Measurements from ENCODE around the gene SMARCAL1.

Gene SMARCAL1

DNA sequence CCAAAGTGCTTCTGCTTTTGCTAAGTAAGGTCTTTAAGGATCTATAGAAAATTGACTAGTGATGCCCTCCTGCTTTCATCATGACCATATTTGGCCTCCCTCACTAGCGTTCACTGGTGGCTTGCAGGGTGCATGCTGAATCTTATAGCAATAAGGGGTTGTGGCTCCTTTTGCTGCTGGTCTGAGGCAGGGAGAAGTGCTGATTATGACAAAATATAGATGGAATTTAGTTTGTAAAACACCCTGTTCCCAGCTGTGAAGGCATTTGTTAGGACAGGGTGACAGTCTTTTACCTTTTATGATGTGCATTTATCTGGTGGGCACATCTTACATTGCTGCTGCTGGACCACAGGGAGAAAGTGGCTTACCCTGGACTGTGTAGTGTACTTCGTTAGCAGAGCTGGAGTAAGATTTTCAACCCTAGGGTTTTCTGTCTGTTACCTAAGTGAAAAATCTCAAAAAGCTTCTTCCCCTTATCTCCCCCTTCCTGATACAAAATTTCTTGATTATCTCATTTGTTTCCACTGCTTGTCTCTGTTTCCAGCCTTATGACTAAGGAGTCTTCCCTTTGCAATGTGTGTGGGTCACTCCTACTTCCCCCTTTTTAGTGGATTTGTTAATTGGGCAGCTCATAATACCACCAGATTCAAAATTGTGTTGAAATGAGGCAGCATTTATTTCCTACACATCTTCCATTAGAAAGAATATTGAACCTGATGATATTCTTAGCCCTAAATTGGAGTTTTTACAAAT, 65.2 kb downstream of the SMARCAL1 start:
- no peak for DNase-seq (ENCODE audit: low spot score)

DNA sequence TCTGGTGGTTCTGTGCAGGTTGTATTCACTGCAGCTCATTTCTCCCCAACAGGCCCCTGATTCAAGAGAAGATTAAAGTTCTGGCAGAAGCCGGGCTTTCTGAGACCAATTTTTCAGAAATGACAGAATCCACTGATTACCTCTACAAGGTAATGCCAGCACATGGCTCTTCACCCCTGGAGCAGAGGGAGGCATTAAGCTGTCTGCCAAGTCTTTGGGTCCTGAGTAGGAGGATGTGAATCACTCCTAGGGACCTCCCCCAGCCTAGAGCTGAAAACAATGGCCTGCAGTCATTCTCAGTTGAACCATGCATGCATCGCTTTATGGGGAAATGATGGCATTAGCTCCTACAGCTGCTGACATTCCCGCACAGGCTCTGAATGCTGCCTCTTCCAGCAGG, 65.9 kb downstream of the SMARCAL1 start:
- no peak for DNase-seq (ENCODE audit: low spot score)

DNA sequence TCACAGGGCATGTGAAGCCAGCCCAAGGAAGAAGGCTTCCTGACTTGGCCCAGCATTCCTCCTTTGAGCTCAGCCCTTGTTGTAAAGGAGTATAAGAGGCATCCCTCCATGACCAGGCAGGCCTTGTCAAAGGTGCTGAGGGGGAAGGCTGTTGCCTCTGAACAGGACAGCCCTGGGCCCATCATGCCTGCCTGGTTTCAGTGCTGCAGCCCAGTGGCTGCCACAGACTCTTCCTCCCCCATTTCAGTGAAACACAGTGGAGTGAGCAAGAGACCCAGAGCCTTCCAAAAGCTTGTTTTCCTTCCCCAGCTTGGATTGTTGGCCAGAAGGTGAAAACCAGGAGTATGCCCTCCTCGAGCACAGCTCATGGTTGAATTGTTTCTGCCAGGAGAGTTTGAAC, 66.5 kb downstream of the SMARCAL1 start:
- DNase-seq (ENCODE audit: low spot score) = no peak

DNA sequence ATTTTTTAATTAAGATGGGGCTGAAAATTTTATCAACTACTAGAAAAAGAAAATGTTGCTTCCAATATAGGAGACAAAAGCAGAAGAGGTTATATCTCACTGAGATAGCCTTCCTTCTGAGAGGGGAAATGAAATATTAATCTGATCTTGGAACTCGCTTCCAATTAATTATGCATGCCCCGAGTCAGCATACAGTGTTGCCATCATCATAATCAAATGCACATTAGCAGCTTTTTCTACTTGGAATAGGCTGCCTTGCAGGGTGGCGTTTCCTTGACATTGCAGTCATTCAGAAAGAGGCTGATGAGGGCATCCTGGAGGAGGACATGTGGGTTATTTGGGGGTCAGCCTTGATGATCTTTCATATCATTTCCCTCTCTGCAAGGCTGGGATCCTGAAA, 67.9 kb downstream of the SMARCAL1 start:
- no peak for DNase-seq (ENCODE audit: low spot score)

DNA sequence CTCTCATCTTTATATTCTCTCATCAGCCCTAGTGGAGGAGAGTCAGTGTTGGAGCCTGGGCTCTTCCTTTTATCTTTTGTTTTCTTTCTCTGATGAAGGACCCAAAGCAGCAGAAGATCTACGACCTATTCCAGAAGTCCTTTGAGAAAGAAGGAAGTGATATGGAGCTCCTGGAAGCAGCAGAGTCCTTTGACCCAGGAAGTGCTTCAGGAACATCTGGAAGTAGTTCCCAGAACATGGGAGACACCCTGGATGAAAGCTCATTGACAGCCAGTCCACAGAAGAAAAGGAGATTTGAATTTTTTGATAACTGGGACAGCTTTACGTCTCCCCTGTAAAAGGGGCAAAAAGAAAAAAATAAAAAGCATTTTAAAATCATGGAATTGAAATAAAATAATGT, 70.4 kb downstream of the SMARCAL1 start:
- no peak for DNase-seq (ENCODE audit: low spot score)

DNA sequence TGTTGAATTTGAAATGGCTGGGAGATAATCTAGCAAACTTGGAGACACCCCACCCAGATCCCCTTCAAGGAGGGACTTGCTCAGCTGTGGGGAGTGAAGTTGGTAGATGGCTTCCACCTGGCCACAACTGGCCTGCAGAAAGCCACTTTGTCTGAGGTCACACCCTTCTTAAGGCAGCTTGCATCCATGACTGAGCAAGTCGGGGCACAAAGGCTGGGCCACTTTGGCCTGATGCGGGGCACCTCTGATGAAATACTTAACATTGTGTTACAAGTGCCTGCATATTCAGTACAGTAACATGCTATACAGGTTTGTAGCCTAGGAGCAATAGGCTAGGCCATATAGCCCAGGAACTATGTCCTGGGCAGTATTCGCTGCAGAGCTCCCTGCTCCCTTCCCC, 73.0 kb downstream of the SMARCAL1 start:
- DNase-seq (ENCODE audit: low spot score) = no peak

DNA sequence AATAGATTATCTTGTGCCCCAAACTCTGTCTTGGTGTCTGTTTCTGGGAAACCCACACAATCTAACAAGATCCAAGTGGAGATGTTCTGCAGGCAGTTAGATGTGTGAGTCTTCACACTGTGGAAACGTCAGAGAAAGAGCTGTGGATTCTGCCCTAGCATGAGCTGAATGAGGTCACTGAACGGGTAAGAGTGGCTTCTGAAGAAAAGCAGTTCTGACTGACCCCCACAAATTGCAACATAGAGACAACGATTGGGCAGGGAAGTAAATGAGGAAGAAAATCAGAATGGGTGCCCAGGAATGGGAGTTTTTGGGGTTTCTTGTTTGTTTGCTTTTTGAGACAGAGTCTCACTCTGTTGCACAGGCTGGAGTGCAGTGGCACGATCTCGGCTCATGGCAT, 73.5 kb downstream of the SMARCAL1 start:
- DNase-seq (ENCODE audit: low spot score) = no peak

DNA sequence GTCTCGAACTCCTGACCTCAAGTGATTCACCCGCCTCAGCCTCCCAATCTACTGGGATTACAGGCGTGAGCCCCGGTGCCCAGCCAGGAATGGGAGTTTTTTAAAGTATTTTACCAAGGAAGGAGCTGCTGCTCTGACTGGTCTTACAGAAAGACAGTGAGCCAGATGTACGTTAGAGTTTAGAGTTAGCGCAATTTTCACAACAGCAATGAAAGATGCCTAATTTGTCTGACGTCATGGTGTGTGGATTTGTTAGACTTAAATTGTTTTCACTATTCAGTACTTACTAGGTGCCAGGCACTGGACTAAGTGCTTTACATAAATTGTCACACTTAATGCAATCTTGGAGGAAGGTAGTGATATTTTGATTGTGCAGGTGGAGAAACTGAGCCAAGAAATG, 74.0 kb downstream of the SMARCAL1 start:
- no peak for DNase-seq (ENCODE audit: low spot score)

DNA sequence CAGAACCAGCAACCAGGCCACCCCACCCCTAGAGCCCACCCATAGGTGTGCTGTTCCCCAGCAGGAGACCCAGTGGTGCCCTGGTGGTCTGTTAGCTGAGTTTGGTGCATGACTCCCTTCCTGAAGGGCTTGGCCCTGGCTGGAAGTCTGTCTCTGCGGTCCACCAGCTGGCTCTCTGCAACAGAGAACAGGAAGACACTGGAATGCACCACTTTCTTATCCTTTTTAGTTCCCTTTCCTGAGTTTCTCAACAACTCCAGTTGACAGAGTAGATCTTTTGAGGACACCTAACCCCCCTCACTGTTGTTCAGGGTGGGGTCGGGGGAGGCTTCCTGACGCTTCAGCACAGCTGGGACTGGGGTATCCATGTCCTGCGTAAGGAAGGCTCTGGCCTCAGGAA, 74.4 kb downstream of the SMARCAL1 start:
- DNase-seq (ENCODE audit: low spot score) = no peak

DNA sequence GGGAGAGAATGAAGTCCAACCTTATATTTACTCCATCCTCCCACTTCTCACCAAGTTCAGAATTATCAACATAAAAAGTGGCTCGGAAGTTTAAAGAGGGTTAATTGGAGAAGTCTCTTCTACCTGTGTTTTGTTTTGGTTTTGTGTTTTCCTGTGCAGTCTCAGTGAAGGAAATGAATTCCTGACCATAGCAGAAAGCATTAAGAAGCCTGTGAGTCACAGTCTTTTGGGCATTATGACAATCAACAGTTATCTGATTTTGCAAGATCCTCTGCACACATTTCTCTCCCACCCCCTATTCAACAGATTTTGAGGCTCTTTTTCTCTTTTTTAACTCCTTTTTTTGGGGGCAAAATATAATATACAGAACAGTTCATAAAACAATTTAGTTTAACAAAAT, 77.8 kb downstream of the SMARCAL1 start:
- DNase-seq (ENCODE audit: low spot score) = no peak

DNA sequence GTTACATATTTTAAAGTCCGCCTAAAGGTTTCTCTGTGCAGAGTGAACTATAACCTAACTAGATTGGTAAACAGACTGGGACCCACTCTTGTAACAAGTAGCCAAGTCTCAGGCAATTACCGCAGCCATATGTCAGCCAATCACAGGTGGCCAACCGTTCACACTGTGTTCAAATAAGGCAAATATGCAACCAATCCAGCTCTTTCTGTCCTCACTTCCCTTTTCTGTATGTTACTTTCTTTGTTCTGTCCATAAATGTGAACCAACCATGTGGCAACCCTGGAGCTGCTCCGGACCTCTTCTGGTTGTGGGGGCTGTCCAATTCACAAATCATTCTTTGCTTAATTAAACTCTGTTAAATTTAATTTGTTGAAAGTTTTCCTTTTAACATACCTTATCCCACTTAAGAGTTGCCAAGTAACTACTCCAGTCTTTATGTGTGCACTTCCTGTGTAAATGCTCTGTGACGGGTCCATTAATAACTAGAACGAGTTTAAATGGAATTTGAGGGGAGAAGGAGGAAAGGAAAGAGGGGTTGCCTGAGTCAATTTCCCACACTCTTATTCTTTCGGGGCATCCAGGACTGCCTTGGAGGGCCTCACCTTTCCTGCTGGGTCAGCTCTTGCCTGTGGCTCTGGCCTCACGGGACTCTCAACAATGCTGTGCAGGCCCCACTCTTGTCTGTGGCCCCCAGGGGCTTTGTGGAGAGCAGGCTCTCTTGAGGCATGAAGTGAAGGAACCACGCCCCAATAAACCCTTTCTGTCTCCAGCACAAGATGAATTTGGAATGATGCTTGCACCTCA, 79.7 kb downstream of the SMARCAL1 start:
- no peak for DNase-seq (ENCODE audit: low spot score)

DNA sequence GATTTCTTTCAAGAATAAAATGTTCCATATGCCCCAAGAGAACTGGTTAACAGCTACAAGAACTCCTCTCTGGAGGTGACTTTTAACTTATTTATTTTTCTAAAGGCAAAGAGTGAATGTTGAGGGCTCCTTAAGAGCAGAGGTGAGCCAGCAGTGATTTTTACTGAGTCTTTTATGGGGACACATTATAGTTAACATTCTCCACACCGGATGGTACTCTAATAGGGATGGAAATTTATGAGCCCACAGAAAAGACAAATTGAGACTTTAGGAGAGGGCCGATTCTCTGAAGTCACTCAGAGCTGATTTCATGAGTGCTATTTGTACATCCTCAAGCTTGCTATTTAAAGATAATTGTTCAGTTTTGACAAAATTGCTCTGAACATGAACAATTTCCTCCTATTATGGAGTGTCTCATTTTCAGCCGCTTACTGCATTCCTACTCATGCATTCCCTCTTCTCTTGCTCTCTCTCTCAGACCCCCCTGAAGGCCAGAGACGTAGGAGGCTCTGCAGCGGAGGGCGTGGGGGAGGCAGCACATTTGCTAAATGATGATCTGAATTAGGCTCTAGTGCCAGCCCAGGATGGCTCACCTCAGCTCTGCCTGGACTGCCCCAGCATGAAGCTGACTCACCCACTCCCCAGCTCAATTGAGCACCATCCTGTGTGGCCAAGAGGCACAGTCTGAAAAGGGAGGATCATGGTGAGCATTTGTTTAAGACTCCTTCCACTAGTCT, 80.5 kb downstream of the SMARCAL1 start:
- DNase-seq (ENCODE audit: low spot score) = no peak

DNA sequence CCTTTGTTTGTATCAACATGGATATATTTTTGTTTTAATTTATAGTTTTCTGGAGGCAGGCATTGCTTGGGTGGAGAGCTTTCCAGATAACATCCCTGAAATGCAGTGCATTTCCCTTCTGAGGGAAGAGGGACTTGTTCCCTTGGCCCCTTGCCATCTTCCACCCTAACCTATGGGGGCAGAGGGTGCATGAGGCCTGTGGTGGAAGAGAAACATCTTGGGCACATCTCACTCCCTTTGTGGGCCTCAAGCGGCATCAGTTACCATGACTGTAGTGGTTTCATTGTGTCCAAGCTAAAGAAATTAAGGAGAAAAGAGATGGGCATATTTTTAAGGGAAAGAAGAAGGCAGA, 81.0 kb downstream of the SMARCAL1 start:
- DNase-seq (ENCODE audit: low spot score) = no peak

DNA sequence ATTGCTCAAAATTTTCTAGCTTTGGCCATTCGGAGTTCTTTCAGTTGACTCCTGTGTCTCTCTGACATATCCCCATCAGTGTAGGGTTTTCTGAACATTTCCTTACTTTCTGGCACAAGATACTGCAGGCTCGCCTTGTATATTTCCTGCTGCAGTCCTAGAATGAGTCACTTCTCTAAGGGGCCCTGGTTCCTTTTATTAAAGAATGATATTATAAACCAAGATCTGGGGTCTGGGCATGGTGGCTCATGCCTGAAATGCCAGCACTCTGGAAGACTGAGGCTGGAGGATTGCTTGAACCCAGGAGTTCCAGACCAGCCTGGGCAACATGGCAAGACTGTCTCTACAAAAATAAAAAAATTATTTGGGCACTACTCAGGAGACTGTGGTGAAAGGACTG, 83.4 kb downstream of the SMARCAL1 start:
- DNase-seq (ENCODE audit: low spot score) = no peak

DNA sequence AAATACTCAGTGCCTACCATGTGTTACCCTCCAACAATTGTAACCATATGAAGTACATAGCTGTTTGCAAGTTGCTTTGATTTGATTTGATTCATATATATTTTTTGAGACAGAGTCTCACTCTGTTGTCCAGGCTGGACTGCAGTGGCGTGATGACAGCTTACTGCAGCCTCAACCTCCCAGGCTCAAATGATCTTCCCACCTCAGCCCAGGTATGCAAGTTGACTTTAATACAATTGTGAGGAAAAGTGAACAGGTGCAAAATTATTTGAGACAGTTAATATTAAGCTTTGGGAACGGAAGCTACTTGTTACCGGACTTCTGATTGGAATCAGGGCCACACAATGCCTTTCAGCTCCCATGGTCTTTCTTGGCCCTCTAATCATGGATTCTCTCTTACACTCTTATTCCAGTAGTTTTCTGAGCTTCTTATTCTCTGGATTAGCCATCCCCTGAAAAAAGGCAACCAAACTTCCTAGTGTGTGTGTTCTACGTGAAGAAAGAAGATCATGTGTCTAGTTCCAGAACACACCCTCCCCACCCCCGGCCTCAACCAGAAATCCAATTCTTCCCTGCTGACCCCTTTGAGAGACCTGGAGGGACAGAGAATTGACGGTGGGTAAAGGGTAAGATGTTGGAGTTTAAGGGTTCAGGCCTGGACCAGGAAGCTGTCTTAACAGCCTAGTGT, 85.2 kb downstream of the SMARCAL1 start:
- no peak for DNase-seq (ENCODE audit: low spot score)

DNA sequence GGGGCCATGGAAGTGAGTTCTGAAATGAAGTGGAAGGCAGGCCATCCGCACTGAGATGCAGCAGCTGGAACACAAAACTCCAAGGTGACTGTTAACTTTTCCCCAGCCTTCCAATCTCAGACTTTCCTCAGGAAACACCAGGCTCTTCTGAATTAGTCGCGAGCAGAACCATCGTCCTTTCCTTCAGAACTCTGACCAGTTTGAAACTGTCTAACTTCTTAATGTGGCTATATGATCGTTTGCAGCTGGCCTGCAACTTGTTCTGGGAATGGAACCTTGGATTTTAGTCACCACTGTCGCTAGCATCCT, 85.7 kb downstream of the SMARCAL1 start:
- DNase-seq (ENCODE audit: low spot score) = no peak

DNA sequence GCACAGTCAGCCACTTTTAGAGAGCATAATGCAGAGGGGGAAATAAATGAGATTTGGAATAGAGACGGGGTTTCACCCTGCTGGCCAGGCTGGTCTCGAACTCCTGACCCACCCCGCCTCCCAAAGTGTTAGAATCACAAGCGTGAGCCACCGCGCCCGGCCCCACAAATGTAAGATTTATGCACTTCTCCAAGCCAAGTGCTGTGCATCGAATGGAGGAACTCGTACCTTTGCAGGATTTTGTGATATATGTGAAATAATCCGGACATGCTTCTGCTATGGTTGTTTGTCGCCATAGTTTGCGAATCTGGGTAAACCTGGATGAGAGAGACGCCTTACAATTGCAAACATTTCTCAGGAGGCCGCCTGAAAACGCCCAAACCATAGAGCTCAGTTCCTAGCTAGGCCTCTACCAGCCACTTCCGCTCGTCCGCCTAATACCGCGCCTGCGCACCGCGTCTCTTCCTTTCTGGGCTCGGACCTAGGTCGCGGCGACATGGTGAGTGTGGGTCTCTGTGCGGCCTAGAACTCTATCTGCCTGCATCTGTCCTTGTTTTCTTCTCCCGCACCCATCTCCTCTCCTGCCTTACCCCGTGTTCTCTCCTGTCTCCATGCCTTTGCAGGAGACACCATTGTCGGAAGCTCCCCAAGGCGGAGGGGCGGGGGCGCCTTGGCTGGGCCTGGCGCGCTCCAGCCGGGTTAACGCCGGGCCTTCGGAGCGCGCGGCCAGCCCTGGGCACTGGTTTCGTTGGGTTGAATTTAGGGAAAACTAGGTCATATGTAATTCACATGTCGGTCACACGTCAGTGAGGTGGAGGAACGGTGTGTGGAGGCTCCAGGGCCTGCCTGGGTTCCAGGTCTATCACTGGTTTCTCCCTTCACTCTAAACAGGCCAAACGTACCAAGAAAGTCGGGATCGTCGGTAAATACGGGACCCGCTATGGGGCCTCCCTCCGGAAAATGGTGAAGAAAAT, 86.4 kb downstream of the SMARCAL1 start, which contains the start of gene RPL37A:
Gene RPL37A (plus strand): TSS at position 466 of the 974 bp plus-strand sequence. CDS start 31 bp downstream, at position 497.
- DNase-seq (ENCODE audit: low spot score) = peak; percentile 83

DNA sequence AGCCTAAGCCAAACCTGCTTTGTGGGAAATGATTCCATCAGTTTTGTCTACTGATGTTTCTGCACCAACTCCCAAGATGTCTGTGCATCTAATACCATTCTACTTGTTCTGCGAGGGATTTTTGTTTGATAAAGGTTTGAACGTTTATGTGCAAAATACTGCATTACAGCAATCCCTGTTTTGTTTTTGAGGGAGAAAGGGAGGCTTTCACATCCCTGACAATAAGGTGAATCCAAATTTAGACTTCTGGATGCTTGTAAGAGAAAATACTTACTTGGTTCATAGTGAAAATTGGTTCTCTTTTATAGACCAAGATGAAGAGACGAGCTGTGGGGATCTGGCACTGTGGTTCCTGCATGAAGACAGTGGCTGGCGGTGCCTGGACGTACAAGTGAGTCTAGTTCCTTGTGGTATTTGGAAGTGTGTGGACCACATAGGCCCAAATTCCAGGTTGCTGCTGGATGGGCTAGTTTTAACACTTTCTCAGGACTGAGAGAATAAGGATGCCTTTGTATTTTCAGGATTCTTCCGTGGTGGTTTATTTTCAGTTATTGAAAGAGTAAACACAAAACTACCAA, 87.4 kb downstream of the SMARCAL1 start:
- DNase-seq (ENCODE audit: low spot score) = no peak

DNA sequence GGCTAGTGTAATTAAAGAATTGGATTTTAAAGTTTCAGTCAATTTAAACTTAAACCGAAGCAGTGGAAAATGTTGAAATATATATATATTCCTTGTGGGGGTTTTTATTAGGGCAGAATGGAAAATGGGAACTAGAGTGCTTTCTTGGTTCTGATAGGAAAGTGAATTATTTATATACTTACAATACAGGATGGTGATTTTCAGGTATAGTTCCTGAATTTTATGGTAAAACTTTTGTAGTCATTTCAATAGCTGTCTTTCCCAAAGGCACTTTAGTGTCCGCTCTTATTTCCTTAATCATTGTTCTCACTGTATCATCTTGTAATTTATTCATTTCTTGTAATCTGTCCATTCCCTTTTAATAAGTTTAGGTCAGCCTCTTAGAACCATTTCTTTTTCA, 88.3 kb downstream of the SMARCAL1 start:
- DNase-seq (ENCODE audit: low spot score) = no peak

DNA sequence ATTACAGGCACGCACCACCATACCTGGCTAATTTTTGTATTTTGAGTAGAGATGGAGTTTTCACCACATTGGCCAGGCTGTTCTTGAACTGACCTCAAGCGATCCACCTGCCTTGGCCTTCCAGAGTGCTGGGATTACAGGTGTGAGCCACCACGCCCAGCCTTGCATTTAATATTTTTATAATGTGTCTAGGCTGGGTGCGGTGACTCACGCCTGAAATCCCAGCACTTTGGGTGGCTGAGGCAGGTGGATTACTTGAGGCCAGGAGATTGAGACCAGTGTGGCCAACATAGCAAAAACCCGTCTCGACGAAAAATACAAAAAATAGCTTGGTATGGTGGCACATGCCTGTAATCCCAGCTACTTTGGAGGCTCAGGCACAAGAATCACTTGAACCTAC, 89.6 kb downstream of the SMARCAL1 start:
- DNase-seq (ENCODE audit: low spot score) = no peak

Data from HuH-7 (cell line).